BJ (cell line): Measurements from ENCODE around the gene CARD19. TPM values are rescaled to one million over a fixed set of nuclear protein-coding genes. Genes with fewer than 3 reads are reported as not detected.

Experiments
- CTCF ChIA-PET: fragments of 350-600 bp; formaldehyde crosslinking; extraction: SDS; loops from one replicate; lab custom pipeline; 2021; ENCODE audit warnings: antibody characterized with exemption, inconsistent platforms; lab: Yijun Ruan, JAX
- POLR2A ChIA-PET: fragments of 300-600 bp; sonication (Branson Sonifier 250); formaldehyde crosslinking; extraction: SDS; loops from one replicate; lab custom pipeline; 2021; ENCODE audit warnings: antibody characterized with exemption; lab: Charles Lee
- DNase-seq: peaks from one replicate; pipeline ENCODE4 v3.0.0-alpha.2; 2011; ENCODE audit warnings: low read depth
- H3K27me3 ChIP-seq: 2 replicates; pipeline ENCODE4 v1.6.0; 2011; ENCODE audit warnings: low read length; ENCODE audit not compliant: control insufficient read depth, insufficient read depth
- H3K36me3 ChIP-seq: 2 replicates; pipeline ENCODE4 v1.5.1; 2011; ENCODE audit warnings: low read length; ENCODE audit not compliant: control insufficient read depth, insufficient read depth
- H3K4me3 ChIP-seq: 2 replicates; pipeline ENCODE4 v1.5.1; 2011; ENCODE audit warnings: low read depth, mild to moderate bottlenecking, control low read depth, low read length
- polyA plus RNA-seq: library from polyadenylated mRNA; depleted of rRNA; stranded (reverse); fragments of >200 nt; gene quantifications from 2 replicates; pipeline ENCODE4 v1.2.3, GENCODE V29; 2011
- TF ChIP-seq, protein P1 (sequence below): IDR thresholded peaks from 2 replicates; pipeline ENCODE4 v1.5.1; 2011; ENCODE audit warnings: low read depth, mild to moderate bottlenecking, control low read depth, inconsistent platforms, low read length, moderate library complexity; ENCODE audit not compliant: insufficient read depth

Gene CARD19
- polyA plus RNA-seq, 1 experiment: 69.3 TPM

DNA sequence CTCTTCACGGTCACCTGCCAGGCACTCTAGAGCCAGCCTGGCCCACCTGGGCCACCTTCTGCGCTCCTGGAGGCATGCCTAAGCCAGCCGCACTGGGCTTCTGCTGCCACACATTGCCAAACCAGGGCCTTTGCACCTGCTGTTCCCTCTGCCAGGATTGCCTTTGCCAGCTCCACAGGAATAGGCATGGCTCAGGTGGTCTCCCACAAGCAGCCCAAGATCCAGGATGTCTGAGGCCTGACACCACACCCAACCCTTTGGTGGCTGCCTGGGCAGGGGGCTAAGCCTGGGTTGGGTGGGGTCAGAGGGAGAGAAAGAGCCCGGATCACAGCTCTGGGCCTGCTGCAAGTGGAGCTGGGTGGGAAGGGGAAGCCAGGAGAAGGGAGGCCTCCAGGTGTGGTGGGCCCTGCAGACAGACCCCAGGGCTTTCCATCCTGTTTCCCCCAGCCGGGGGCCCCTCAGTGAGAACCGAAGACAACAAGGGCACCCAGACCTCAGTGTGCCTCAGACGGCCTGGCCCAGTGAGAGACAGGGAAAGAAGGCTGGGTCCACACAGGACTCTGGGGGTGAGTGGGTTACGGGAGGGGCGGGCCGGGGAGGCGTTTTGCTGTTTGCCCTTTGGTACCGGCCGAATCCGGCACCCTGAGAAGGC lies 38.2 kb upstream of the CARD19 start:
- ChIA-PET POLR2A (no interaction called here), CTCF (no interaction called here)
- TF ChIP-seq, protein P1, sequence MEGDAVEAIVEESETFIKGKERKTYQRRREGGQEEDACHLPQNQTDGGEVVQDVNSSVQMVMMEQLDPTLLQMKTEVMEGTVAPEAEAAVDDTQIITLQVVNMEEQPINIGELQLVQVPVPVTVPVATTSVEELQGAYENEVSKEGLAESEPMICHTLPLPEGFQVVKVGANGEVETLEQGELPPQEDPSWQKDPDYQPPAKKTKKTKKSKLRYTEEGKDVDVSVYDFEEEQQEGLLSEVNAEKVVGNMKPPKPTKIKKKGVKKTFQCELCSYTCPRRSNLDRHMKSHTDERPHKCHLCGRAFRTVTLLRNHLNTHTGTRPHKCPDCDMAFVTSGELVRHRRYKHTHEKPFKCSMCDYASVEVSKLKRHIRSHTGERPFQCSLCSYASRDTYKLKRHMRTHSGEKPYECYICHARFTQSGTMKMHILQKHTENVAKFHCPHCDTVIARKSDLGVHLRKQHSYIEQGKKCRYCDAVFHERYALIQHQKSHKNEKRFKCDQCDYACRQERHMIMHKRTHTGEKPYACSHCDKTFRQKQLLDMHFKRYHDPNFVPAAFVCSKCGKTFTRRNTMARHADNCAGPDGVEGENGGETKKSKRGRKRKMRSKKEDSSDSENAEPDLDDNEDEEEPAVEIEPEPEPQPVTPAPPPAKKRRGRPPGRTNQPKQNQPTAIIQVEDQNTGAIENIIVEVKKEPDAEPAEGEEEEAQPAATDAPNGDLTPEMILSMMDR: no peak
- Histone ChIP-seq H3K4me3 (no peak overlapping the region), H3K36me3 (no peaks in the 10 kb centered on the region), H3K27me3 (no peaks in the 10 kb centered on the region)
- no peak for DNase-seq

DNA sequence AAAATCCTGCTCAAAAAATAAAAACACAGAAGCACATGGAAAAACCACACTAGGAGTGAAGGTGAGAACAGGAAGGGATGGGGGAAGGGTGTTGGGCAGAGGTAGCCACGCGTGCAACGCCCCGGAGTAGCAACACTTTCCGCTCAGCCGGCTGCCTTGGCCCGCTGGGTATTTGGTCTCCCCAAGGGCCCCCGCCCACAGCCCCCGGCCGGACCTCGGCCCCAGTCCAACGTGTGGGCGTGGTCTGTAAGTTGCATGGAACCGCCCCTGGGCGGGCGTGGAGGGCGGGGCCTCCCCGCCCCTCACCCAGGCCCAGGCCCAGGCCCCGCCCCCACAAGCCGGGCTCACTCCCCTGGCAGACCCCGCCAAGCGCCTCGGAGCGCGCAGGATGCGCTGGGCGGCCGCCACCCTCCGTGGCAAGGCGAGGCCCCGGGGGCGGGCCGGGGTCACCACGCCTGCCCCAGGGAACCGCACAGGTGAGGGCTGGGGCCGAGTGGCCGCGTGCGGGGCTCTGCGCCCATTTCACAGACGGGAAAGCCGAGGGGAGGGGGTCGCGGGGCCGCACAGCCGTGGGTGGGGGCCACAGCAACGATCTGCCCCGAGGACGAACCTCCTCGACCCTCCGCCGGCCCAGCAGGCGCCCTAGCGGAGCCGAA lies 37.5 kb upstream of the CARD19 start, which contains the start of gene SUSD3:
SUSD3 (plus strand) TSS at position 347 of the 656 bp plus-strand sequence; CDS start at position 389, 42 bp downstream.
- DNase-seq: no peak
- ChIA-PET CTCF (interaction anchor here (2.3 kb wide), 1 partner anchor 55 kb away, joined by 4 read pairs; no protein-coding TSS in a partner anchor), POLR2A (no interaction called here)
- no peaks in the 10 kb centered on the region for H3K36me3 ChIP-seq
- no peaks in the 10 kb centered on the region for H3K27me3 ChIP-seq
- H3K4me3 ChIP-seq: peak within 1 kb of the TSS; percentile 29
- TF ChIP-seq, protein P1: no peak

DNA sequence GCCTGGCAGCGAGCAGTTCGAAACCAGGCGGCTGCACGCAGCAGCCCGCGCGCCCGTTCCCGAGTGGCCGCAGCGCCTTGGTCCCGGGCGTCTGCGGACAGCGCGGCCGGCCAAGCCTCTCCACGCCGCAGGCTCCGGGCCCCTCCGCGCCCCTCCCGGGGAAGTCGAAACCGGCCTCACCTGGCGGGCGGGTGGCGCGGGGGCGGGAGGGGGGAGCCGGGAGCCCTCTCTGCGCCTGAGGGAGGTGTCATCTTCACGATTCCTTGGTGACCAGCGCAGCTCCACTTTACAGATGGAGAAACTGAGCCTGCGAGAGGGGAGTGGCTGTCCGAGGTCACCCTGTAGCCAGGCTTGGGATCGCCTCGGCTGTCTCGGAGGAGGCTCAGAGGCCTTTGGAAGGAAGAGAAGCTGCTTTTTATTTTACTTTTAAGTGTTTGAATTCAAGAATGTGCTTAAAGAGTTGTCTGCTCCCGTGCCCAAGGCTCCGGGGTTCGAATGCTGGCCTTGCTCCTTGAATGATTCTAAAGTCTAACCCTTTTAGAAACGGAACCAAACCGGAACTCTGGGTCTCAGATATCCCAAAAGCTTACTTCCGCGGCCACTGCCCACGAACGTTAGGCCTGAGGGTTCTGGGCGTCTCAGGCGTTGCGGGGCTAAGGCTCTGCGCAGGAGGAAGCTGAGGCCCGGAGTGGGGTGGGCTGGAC lies 36.9 kb upstream of the CARD19 start:
- no peaks in the 10 kb centered on the region for H3K27me3 ChIP-seq
- H3K36me3 ChIP-seq: no peaks in the 10 kb centered on the region
- DNase-seq: no peak
- TF ChIP-seq, protein P1: no peak
- peak overlapping the region; percentile 29 for H3K4me3 ChIP-seq
- ChIA-PET CTCF (interaction anchor here (2.3 kb wide), 1 partner anchor 55 kb away, joined by 4 read pairs; no protein-coding TSS in a partner anchor), POLR2A (no interaction called here)

DNA sequence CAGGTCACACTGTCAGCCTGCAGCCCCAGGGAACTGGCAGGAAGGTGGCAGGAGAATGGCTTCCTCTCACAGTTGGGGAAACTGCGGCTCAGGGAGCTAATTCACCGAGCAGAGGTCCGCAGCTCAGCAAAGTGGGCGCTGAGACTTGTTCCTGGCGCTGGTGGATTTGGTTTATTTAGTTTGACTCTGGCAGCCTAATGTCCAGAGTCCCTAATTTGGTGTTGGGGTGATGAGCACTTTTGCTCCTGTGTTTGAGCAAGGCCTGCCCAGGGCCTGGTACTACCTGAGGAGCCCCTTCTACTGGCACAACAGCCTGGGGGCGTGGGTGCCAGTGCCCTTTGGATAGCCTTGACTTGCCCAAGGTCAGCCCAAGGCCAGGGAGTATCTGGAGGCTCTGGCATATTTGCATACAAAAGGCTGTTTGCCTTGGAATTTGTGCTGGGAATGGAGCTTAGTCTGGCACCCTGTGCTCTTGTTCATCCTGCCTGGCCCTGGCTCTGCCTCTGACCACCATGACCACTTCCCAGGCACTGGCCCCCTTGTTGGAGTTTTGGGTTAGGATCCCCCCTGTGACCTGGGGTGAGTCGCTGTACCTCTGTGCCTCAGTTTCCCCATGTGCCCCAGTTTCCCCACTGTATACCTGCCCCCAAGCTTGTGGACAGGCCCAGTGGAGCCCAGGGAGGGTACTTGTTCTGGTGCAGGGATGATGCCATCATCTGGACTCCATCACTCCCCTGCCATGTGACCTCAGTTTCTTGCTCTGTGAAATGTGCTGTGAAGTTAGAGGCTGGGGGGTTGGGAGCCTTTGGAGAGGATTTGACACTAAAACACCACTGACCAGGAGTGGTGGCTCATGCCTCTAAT lies 36.1 kb upstream of the CARD19 start:
- no peak for DNase-seq
- CTCF ChIA-PET: interaction anchor here (2.3 kb wide), 1 partner anchor 56 kb away, joined by 4 read pairs; no protein-coding TSS in a partner anchor

More for the DNA sequence above, 36.1 kb upstream of the CARD19 start:
- POLR2A ChIA-PET: no interaction called here
- TF ChIP-seq, protein P1: no peak
- no peaks in the 10 kb centered on the region for H3K27me3 ChIP-seq
- H3K36me3 ChIP-seq: no peaks in the 10 kb centered on the region
- H3K4me3 ChIP-seq: no peak overlapping the region
